HCT116 (cell line): ENCODE data around the gene ATP10B. TPM values are rescaled to one million over a fixed set of nuclear protein-coding genes. Genes with fewer than 3 reads are reported as not detected.

Experiments
- ATAC-seq: fragments of 200-7000 bp; cut with Tn5 transposase; 2 replicates; pipeline ENCODE4 v1.9.1; 2020; ENCODE audit warnings: mild to moderate bottlenecking, moderate library complexity
- BruUV-seq: library from RNA; stranded (reverse); fragments of 400-500 nt; replicated peaks from 2 replicates; lab custom pipeline; 2021; lab: Mats Ljungman, UMichigan
- CTCF ChIA-PET: fragments of 300-600 bp; sonication (Branson Sonifier 250); formaldehyde crosslinking; loops from one replicate; lab custom pipeline; 2021; ENCODE audit warnings: antibody characterized with exemption; lab: Charles Lee
- POLR2A ChIA-PET: fragments of 300-600, 350-600 bp; sonication (Branson Sonifier 250); formaldehyde crosslinking; loops from one replicate; lab custom pipeline; 2021; ENCODE audit warnings: antibody characterized with exemption; lab: Charles Lee
- RAD21 ChIA-PET, 2 experiments: fragments of 300-600 bp; sonication (Branson Sonifier 250); formaldehyde crosslinking; loops; one replicate each; lab custom pipeline; 2023; ENCODE audit warnings: low total read pairs in 2 of 2; ENCODE audit not compliant: uncharacterized antibody in 2 of 2, unreplicated experiment in 2 of 2, low non-redundant PET in 1 of 2; lab: Charles Lee
- DNase-seq: peaks from one replicate; pipeline ENCODE4 v3.0.0-alpha.2; 2010; ENCODE audit warnings: low read depth, low spot score
- H2AFZ ChIP-seq: fragments of 200-600 bp; shearing (Covaris generic), sonication (generic); 2 replicates; pipeline ENCODE4 v1.6.1; 2017; ENCODE audit warnings: low read depth, mixed run types, mixed read lengths, antibody characterized with exemption, low read length; ENCODE audit not compliant: poor library complexity, severe bottlenecking
- H3K27ac ChIP-seq: 2 replicates; pipeline ENCODE4 v1.5.1; 2012; ENCODE audit warnings: low read depth, low read length
- H3K27me3 ChIP-seq: fragments of 200-600 bp; sonication (generic); 2 replicates; pipeline ENCODE4 v1.6.1; 2016; ENCODE audit warnings: mixed run types, low read length, mixed read lengths; ENCODE audit not compliant: insufficient read depth
- H3K36me3 ChIP-seq, 2 experiments: fragments of 200-500 bp in 1 of 2; fragments of 200-600 bp in 1 of 2; sonication (Bioruptor generic) in 1 of 2; sonication (generic) in 1 of 2; 2 replicates each; pipeline versions ENCODE4 v1.5.1 to v1.6.1; 2014 to 2016; ENCODE audit warnings: low read length in 2 of 2, inconsistent platforms in 1 of 2, mixed read lengths in 1 of 2, mixed run types in 1 of 2; ENCODE audit not compliant: insufficient read depth in 2 of 2, control insufficient read depth in 1 of 2
- H3K4me1 ChIP-seq, 2 experiments: fragments of 200-600 bp in 1 of 2; sonication (generic) in 1 of 2; 2 replicates each; pipeline versions ENCODE4 v1.5.1 to v1.6.1; 2012 to 2017; ENCODE audit warnings: low read length in 2 of 2, inconsistent platforms in 1 of 2, mild to moderate bottlenecking in 1 of 2, mixed read lengths in 1 of 2, mixed run types in 1 of 2, moderate library complexity in 1 of 2; ENCODE audit not compliant: insufficient read depth in 2 of 2, control insufficient read depth in 1 of 2
- H3K4me2 ChIP-seq: fragments of 200-600 bp; sonication (generic); 2 replicates; pipeline ENCODE4 v1.6.1; 2017; ENCODE audit warnings: mixed run types, low read length, mixed read lengths
- H3K4me3 ChIP-seq, 2 experiments: fragments of 200-600 bp in 1 of 2; sonication (generic) in 1 of 2; replicated peaks in 1 of 2; 2 replicates each; pipeline ENCODE4 v1.5.1; 2011 to 2016; ENCODE audit warnings: low read length in 2 of 2, control low read depth in 1 of 2, low read depth in 1 of 2, mild to moderate bottlenecking in 1 of 2, mixed read lengths in 1 of 2, mixed run types in 1 of 2
- H3K79me2 ChIP-seq: fragments of 200-600 bp; sonication (generic); 2 replicates; pipeline ENCODE4 v1.6.1; 2017; ENCODE audit warnings: mild to moderate bottlenecking, mixed run types, low read length, moderate library complexity, mixed read lengths; ENCODE audit not compliant: insufficient read depth
- H3K9ac ChIP-seq: fragments of 200-600 bp; sonication (generic); 2 replicates; pipeline ENCODE4 v1.6.1; 2016; ENCODE audit warnings: low read length, mixed read lengths
- H3K9me2 ChIP-seq: fragments of 200-600 bp; sonication (generic), shearing (Covaris generic); 2 replicates; pipeline ENCODE4 v1.6.1; 2017; ENCODE audit warnings: mixed run types, mild to moderate bottlenecking, moderate library complexity; ENCODE audit not compliant: insufficient read depth
- H3K9me3 ChIP-seq, 2 experiments: fragments of 200-500 bp in 1 of 2; fragments of 200-600 bp in 1 of 2; sonication (Bioruptor generic) in 1 of 2; sonication (generic) in 1 of 2; 2 replicates each; pipeline ENCODE4 v1.6.1; 2014 to 2017; ENCODE audit warnings: low read length in 2 of 2, mixed read lengths in 2 of 2, inconsistent platforms in 1 of 2, low read depth in 1 of 2, mild to moderate bottlenecking in 1 of 2, mixed run types in 1 of 2, moderate library complexity in 1 of 2; ENCODE audit not compliant: control insufficient read depth in 1 of 2, insufficient read depth in 1 of 2
- H4K20me1 ChIP-seq: fragments of 200-600 bp; sonication (generic), shearing (Covaris generic); 2 replicates; pipeline ENCODE4 v1.6.1; 2017; ENCODE audit warnings: mixed run types, mild to moderate bottlenecking, moderate library complexity; ENCODE audit not compliant: insufficient read depth
- EZH2phosphoT487 ChIP-seq: fragments of 200-600 bp; IDR thresholded peaks from 2 replicates; pipeline ENCODE4 v1.6.1; 2018; ENCODE audit warnings: antibody characterized with exemption, borderline replicate concordance
- JUND ChIP-seq: IDR thresholded peaks from 2 replicates; pipeline ENCODE4 v1.6.1; 2012
- POLR2AphosphoS5 ChIP-seq: IDR thresholded peaks from 2 replicates; pipeline ENCODE4 v1.6.1; 2011; ENCODE audit warnings: mild to moderate bottlenecking, low read depth, low read length, moderate library complexity
- SIN3A ChIP-seq: IDR thresholded peaks from 2 replicates; pipeline ENCODE4 v1.6.1; 2012; ENCODE audit warnings: low read depth
- TCF7L2 ChIP-seq: IDR thresholded peaks from 2 replicates; pipeline ENCODE4 v1.7.0; 2011; ENCODE audit warnings: borderline replicate concordance, inconsistent platforms; ENCODE audit not compliant: insufficient read depth, insufficient read length; ENCODE audit errors: extremely low read depth
- YY1 ChIP-seq: IDR thresholded peaks from 2 replicates; pipeline ENCODE4 v1.6.1; 2011; ENCODE audit warnings: low read length, low read depth, moderate library complexity, mild to moderate bottlenecking; ENCODE audit not compliant: insufficient replicate concordance; ENCODE audit errors: extremely low read depth
- ZFX ChIP-seq: fragments of 450-650 bp; IDR thresholded peaks from 2 replicates; pipeline ENCODE4 v1.6.1; 2017
- intact Hi-C: fragments of 100-400 bp; cut with micrococcal nuclease; formaldehyde crosslinking; loops from 2 replicates; pipeline ENCODE4 v1.10.0; 2022
- total RNA-seq: library from RNA; stranded (reverse); gene quantifications from one replicate; pipeline ENCODE4 v1.2.1, GENCODE V29; 2021; ENCODE audit not compliant: unreplicated experiment
- TF ChIP-seq, protein P1 (sequence below): IDR thresholded peaks from 2 replicates; pipeline ENCODE4 v1.6.1; 2011; ENCODE audit warnings: mild to moderate bottlenecking, low read length, moderate library complexity; ENCODE audit not compliant: insufficient replicate concordance; ENCODE audit errors: extremely low read depth

The ATP10B gene
- total RNA-seq, 1 experiment from 2014 or later = 0.07 TPM

GRCh38 chr5:160547872-160548271 lies 304.1 kb downstream of the ATP10B start:
- Histone ChIP-seq H3K27ac (no peak overlapping the region), H3K27me3 (peaks cover 15% of the 10 kb centered on the region), H3K4me2 (no peak overlapping the region), H3K36me3 (no peaks in the 10 kb centered on the region), H3K9ac (no peak overlapping the region)
- DNase-seq = no peak
- RAD21 ChIA-PET = no interaction called here
- TF ChIP-seq JUND = no peak
- TF ChIP-seq TCF7L2 = no peak
- no peak for TF ChIP-seq EZH2phosphoT487
- TF ChIP-seq, all 23 proteins: peak for 0
- Histone ChIP-seq H3K9me3 (no peaks in the 10 kb centered on the region), H3K9me2 (no peaks in the 10 kb centered on the region; the same call in 1 of the 2 replicates), H3K79me2 (no peaks in the 10 kb centered on the region), H3K4me1 (no peaks in the 10 kb centered on the region), H2AFZ (no peak overlapping the region), H4K20me1 (no peaks in the 10 kb centered on the region), H3K4me3 (no peak overlapping the region)
- CTCF ChIA-PET = no interaction called here
- POLR2A ChIA-PET = no interaction called here
- no peak for ATAC-seq
- BruUV-seq = no TSS peak
- intact Hi-C loops = no loop called here

- no peak overlapping the region for H2AFZ ChIP-seq
- no peaks in the 10 kb centered on the region for H3K79me2 ChIP-seq
- no peak for ATAC-seq
- H3K27ac ChIP-seq = no peak overlapping the region
- BruUV-seq = no TSS peak
- H3K4me2 ChIP-seq = no peak overlapping the region
- intact Hi-C loops = no loop called here
- no peak overlapping the region for H3K4me3 ChIP-seq
- H3K27me3 ChIP-seq = peaks cover 14% of the 10 kb centered on the region
- no peak for TF ChIP-seq YY1
- TF ChIP-seq, protein P1, sequence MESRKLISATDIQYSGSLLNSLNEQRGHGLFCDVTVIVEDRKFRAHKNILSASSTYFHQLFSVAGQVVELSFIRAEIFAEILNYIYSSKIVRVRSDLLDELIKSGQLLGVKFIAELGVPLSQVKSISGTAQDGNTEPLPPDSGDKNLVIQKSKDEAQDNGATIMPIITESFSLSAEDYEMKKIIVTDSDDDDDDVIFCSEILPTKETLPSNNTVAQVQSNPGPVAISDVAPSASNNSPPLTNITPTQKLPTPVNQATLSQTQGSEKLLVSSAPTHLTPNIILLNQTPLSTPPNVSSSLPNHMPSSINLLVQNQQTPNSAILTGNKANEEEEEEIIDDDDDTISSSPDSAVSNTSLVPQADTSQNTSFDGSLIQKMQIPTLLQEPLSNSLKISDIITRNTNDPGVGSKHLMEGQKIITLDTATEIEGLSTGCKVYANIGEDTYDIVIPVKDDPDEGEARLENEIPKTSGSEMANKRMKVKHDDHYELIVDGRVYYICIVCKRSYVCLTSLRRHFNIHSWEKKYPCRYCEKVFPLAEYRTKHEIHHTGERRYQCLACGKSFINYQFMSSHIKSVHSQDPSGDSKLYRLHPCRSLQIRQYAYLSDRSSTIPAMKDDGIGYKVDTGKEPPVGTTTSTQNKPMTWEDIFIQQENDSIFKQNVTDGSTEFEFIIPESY = no peak
- no peak for TF ChIP-seq ZFX
- no peak for TF ChIP-seq POLR2AphosphoS5
- no peak for TF ChIP-seq SIN3A
- TF ChIP-seq, all 23 proteins: peak for 0
- ChIA-PET CTCF (no interaction called here), RAD21 (no interaction called here), POLR2A (no interaction called here)
- Histone ChIP-seq H3K9me3 (no peaks in the 10 kb centered on the region), H4K20me1 (no peaks in the 10 kb centered on the region), H3K9ac (no peak overlapping the region), H3K9me2 (no peaks in the 10 kb centered on the region; the same call in 1 of the 2 replicates), H3K4me1 (no peaks in the 10 kb centered on the region), H3K36me3 (no peaks in the 10 kb centered on the region)
- no peak for DNase-seq
Observed at GRCh38 chr5:160547061-160547460, 304.9 kb downstream of the ATP10B start.
